NT2/D1 (cell line): ENCODE measurements around the gene NRCAM.

Experiments used
- YY1 ChIP-seq: IDR thresholded peaks from 2 replicates; pipeline ENCODE4 v1.6.1; 2011; ENCODE audit not compliant: insufficient read length, insufficient read depth
- ZNF274 ChIP-seq: IDR thresholded peaks from 2 replicates; pipeline ENCODE4 v1.6.1; 2011; ENCODE audit warnings: mild to moderate bottlenecking, low read depth, low read length

- TF ChIP-seq YY1 (no peak), ZNF274 (no peak)
These were observed 342.0 kb downstream of the NRCAM start for GRCh38 chr7:108114117-108114841.
